Rectal smooth muscle tissue (tissue), 1 donor: Measurements from ENCODE around the gene SNX25.
A peak's percentile ranks its signal among the peaks of the same experiment; 100 is the strongest.

Experiments
- H3K27ac ChIP-seq: one replicate; pipeline ENCODE4 v1.7.0; 2013; ENCODE audit warnings: low read depth, low read length, inconsistent platforms
- H3K27me3 ChIP-seq: one replicate; pipeline ENCODE4 v1.7.0; 2013; ENCODE audit warnings: low read length; ENCODE audit not compliant: control insufficient read depth, insufficient read depth
- H3K36me3 ChIP-seq: one replicate; pipeline ENCODE4 v1.7.0; 2013; ENCODE audit warnings: low read length; ENCODE audit not compliant: control insufficient read depth, insufficient read depth
- H3K4me1 ChIP-seq: one replicate; pipeline ENCODE4 v1.7.0; 2013; ENCODE audit warnings: low read length; ENCODE audit not compliant: control insufficient read depth, insufficient read depth
- H3K4me3 ChIP-seq: one replicate; pipeline ENCODE4 v1.7.0; 2013; ENCODE audit warnings: low read length
- H3K9ac ChIP-seq: one replicate; pipeline ENCODE4 v1.7.0; 2013; ENCODE audit warnings: low read length

SNX25 gene

DNA sequence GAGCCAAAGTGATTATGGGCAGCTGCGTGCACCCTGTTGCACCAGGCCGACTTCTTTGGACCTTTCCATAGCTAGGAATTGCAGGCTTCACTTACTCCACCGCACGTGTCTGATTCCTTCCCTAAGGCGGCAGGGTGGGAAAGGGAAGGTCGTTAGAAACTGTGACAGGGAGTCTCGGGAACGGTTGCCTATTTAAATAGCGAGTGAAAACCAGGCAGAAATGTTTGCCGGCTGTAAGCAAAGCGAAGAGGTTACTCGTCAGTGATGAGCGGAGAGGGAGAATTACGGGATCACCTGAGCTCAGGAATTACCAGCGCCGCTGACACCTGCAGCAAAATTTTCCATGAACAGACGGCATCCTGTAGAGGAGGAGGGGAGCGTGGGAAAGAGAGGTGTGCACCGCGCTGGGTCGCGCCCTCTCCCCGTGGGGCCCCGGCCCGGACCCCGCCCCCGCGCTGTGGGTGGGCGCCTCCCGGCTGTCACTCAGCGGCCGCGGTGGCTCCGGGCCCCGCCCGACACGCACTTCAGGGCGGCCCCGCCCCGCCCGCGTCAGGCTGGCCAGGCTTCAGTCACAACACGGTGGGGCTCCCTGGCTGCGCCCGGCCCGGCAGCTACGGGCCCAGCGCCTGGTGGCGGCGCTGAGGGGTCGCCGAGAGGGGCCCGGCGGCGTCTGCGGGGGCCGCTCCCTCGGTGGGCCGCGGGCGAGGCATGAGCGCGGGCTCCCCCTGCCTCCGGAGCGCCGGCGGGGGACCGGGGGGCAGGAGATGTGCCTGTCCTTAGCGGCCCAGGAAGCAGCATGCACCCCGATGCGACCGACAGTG is at the start of gene SNX25:
SNX25 (plus strand) TSS at position 568 of the 821 bp plus-strand sequence; CDS start at position 797, 229 bp downstream.
- Histone ChIP-seq H3K9ac (peak within 1 kb of the TSS; percentile 74), H3K27ac (peak within 1 kb of the TSS; percentile 81), H3K4me3 (peak within 1 kb of the TSS; percentile 98), H3K36me3 (no peaks in the 10 kb centered on the region), H3K27me3 (no peaks in the 10 kb centered on the region), H3K4me1 (peaks cover 10% of the 10 kb centered on the region)

DNA sequence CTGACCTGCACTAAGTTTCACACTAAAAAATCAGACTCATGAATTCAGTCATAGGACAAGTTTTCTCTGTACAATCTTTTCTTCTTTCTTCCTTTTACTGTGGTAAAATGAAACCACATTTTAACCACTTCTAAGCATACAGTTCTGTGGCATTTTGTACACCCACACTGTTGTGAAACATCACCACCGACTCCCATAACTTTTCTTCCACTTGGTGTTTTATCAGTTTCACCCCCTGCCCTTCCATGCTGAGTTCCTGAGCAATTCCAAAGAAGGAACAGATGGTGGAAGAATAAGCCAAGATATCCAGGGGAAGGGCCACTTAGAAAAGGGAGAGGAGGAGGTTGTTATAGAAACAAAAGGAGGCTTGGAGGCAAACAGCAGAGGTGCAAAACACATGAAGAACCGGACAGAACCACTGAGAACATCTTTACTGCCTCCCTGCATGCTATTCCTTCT is 43.8 kb upstream of the SNX25 start:
- Histone ChIP-seq H3K9ac (no peak overlapping the region), H3K4me1 (no peaks in the 10 kb centered on the region), H3K27ac (no peak overlapping the region), H3K27me3 (no peaks in the 10 kb centered on the region), H3K36me3 (peaks cover 7% of the 10 kb centered on the region), H3K4me3 (no peak overlapping the region)

DNA sequence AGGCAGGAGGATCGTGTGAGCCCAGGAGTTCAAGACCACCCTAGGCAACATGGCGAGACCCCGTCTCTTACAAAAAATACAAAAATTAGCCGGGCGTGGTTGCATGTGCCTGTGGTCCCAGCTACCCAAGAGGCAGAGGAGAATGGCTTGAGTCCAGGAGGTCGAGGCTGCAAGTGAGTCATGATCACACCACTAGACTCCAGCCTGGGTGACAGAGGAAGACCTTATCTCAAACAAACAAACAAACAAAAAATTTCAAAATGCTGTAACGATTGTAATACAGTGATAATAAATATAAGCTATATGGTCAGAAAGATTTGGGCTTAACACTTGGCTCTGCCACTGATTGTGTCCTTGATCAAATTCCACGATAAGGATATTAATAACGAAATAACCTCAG is 42.2 kb upstream of the SNX25 start:
- Histone ChIP-seq H3K27me3 (no peaks in the 10 kb centered on the region), H3K36me3 (peaks cover 3% of the 10 kb centered on the region), H3K9ac (no peak overlapping the region), H3K27ac (no peak overlapping the region), H3K4me1 (no peaks in the 10 kb centered on the region), H3K4me3 (no peak overlapping the region)

DNA sequence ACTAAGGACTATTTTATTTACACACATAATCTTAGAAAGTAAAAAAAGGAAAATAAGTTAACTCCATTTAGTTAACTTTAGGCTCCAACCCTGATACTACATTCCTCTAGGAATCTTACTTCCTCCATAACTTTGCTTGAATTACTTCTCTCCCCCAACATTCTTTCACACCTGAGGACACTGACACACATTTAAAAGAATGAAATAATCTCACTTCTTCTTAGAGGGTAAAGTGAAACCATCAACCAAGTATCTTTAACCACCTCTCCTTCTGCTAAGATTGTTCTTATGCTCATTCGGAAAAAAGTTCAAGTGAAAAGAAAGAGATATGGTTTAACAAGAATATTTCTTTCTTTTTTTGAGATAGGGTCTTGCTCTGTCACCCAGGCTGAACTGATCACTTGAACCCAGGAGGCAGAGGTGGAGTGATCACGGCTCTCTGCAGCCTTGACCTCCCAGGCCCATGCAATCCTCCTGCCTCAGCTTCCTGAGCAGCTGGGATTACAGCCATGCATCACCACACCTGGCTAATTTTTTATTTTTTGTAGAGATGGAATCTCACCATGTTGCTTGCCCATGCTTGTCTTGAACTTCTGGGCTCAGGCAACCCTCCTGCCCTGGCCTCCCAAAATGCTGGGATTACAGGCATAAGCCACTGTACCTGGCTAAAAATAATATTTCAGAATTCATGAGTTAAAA is 37.9 kb upstream of the SNX25 start:
- H3K36me3 ChIP-seq: peaks cover 3% of the 10 kb centered on the region
- H3K9ac ChIP-seq: no peak overlapping the region
- H3K27ac ChIP-seq: no peak overlapping the region
- no peaks in the 10 kb centered on the region for H3K27me3 ChIP-seq
- H3K4me3 ChIP-seq: no peak overlapping the region
- H3K4me1 ChIP-seq: peaks cover 3% of the 10 kb centered on the region

DNA sequence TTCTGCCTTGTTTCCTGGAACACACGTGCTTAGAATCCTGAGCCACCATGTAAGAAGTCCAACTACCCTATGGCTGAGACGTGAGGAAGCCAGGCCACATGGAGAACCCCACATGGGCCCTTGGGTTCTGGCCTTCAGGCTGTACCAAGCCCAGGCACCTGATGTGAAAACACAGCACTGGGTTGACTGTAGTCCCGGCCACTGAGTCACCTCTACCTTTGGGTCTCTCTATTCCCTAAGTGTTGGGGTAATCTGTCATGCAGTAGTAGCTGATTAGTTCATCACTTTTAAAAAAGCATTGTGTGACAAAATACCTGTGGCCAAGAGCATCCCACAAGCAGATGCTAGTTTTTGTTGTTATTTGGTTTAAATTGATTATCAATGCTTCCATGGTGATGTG is 29.9 kb upstream of the SNX25 start:
- no peak overlapping the region for H3K9ac ChIP-seq
- H3K27me3 ChIP-seq: no peaks in the 10 kb centered on the region
- H3K36me3 ChIP-seq: no peaks in the 10 kb centered on the region
- H3K4me1 ChIP-seq: no peaks in the 10 kb centered on the region
- no peak overlapping the region for H3K4me3 ChIP-seq
- H3K27ac ChIP-seq: no peak overlapping the region

DNA sequence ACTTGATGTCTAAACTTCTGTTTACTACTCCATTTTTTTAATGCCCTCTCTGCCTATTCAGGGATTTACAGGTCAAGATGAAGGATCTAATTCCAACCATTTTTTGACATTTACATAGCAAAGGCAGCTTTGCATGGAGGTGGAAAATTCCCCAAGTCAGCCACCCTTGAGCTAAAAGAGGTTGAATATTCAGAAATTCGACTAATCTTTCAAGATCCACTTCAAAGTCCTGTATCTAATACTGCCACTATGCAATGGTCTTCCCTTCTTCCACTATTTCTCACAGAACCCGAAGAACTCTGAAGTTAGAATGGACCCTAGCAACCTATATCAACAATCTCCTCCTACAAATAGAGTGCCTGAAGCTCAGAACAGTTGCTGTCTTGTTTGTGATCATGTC is 27.2 kb upstream of the SNX25 start:
- no peak overlapping the region for H3K27ac ChIP-seq
- no peaks in the 10 kb centered on the region for H3K4me1 ChIP-seq
- no peak overlapping the region for H3K4me3 ChIP-seq
- H3K27me3 ChIP-seq: no peaks in the 10 kb centered on the region
- H3K9ac ChIP-seq: no peak overlapping the region
- H3K36me3 ChIP-seq: no peaks in the 10 kb centered on the region

DNA sequence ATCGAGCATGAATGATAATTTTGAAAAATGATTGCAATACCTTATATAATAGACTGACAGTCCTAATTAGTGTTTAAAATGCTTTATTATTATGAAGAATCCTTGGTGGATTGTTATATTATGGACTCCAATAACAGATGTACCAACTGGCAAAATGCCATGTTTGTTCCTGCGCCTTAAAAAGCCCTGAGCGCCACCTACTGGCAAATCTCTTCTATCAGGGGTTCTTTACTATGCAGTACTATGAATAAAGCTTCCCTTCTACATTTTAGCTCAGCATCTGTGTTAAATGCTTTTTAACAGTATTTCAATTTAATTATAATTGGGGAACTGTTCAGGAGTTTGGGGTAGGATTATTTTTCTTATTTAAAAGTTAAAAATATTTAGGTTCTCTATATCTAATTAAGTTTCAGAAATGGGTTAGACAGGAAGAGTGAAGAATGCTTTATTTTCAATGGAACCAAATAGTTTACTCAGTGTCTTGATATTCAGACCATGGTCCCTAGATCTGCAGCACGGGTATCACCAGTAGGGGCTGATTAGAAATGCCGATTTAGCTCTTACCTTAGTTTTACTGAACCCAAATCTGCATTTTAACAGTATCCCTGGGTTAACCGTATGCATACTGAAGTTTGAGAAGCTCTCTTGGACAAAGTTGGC is 25.6 kb upstream of the SNX25 start:
- no peak overlapping the region for H3K27ac ChIP-seq
- peaks cover under 1% of the 10 kb centered on the region for H3K36me3 ChIP-seq
- H3K4me3 ChIP-seq: no peak overlapping the region
- no peaks in the 10 kb centered on the region for H3K4me1 ChIP-seq
- no peak overlapping the region for H3K9ac ChIP-seq
- H3K27me3 ChIP-seq: no peaks in the 10 kb centered on the region

DNA sequence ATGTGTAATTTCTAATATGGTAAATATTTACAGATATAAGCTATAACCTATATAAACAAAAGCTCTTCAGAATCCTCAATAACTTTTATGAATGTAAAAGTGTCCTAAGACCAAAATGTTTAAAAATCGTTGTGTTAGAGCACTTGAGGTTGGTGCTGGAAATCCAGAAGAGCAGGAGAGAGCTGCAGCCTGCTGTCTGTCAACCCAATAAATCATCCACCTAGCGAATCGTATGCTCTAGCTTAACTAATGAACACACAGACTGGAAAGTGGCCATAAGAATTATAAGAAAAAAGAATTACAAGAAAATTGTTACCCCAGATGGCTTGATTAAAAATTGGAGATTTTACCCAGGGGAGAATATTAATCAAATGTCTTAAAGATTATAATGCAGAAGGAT is 22.6 kb upstream of the SNX25 start:
- Histone ChIP-seq H3K4me3 (no peak overlapping the region), H3K36me3 (peaks cover 5% of the 10 kb centered on the region), H3K4me1 (no peaks in the 10 kb centered on the region), H3K27ac (no peak overlapping the region), H3K9ac (no peak overlapping the region), H3K27me3 (no peaks in the 10 kb centered on the region)

DNA sequence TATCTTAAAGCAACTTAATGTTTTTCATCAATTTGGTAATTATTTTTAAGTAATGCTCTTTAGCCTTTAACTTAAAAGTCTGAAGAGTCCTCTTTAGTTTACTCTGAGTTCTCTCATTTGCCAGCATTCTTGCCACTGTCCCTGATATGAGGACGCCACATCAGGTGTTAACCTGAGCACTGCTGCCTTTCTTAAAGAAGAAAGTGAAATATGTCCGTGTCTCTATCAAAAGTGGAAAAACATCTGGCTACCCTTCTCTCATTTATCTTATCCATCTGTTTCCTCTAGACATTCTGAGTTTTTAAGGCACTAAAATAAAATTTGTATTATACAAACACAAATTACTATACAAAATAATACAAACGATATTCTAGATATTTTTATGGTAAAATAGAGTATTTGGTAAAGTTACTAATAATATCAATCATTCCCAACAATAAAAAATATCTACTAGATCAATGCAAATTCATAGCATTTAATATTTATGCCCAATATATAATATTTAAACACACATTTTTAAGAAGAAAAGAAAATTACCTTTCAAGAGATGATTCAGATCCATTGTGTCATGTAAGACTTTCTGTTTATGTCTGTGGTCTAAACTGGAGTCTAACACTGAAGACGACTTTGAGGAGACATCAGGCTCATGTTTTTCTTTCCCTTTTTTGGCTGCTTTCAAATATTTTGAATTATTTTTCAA is 19.6 kb upstream of the SNX25 start:
- H3K27ac ChIP-seq: no peak overlapping the region
- no peaks in the 10 kb centered on the region for H3K4me1 ChIP-seq
- H3K9ac ChIP-seq: no peak overlapping the region
- H3K27me3 ChIP-seq: no peaks in the 10 kb centered on the region
- H3K4me3 ChIP-seq: no peak overlapping the region
- H3K36me3 ChIP-seq: peaks cover 5% of the 10 kb centered on the region

DNA sequence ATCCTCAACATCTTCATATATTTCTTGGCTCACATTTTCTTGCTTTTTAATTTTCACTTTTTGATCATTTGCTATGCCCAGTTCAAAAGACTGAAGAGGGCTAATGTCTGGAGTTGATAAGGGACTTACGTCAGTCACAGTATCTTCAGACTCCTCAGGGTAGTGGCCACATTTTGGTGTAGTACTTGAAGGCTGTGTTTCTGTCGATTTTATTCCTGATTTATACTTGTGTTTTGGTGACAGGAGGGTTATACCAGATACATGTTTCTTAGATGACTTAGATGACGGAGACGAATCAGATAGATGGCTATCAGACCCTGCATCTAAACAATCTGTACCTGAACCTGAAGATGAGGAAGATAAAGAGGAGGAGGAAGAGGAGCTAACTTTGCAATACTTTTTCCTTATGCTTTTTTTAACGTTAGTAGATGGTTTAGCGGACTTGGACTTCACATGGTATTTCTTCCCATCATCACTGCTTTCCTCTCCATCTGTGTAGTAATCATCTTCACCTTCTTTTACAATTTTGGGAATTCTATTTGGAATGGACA is 19.0 kb upstream of the SNX25 start:
- Histone ChIP-seq H3K27me3 (no peaks in the 10 kb centered on the region), H3K4me3 (no peak overlapping the region), H3K4me1 (no peaks in the 10 kb centered on the region), H3K36me3 (peaks cover 5% of the 10 kb centered on the region), H3K9ac (no peak overlapping the region), H3K27ac (no peak overlapping the region)

DNA sequence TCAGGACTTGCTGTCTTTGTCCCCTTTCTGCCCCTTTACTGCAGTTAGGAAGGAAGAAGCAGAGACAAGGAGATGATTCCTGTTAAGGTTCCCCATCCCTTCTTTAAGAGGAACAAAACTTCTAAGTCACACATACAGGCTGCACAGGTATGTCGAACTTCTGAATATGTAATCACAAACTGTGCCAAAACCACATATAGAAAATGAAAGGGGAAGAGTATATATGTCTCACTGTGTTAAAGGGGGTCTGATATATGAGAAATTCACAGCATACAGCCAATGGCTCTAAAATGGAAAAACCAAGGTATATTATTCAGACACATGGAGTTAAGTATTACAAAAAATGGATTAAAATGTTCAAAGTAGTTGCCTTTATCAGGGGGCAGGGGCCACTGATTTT is 17.3 kb upstream of the SNX25 start:
- Histone ChIP-seq H3K36me3 (peaks cover 5% of the 10 kb centered on the region), H3K9ac (no peak overlapping the region), H3K27ac (no peak overlapping the region), H3K27me3 (no peaks in the 10 kb centered on the region), H3K4me1 (no peaks in the 10 kb centered on the region), H3K4me3 (no peak overlapping the region)
